Mesenchymal stem cell (in vitro differentiated cells and primary cell): ENCODE measurements around the gene FAM184A. TPM values are rescaled to one million over a fixed set of nuclear protein-coding genes. Genes with fewer than 3 reads are reported as not detected.

Experiments
- DNase-seq: peaks from one replicate; pipeline ENCODE4 v3.0.0-alpha.2; 2013
- H2AFZ ChIP-seq: one replicate; pipeline ENCODE4 v1.6.1; 2013; ENCODE audit warnings: low read depth, mild to moderate bottlenecking, control low read depth, inconsistent platforms, low read length, moderate library complexity
- H2AK5ac ChIP-seq: 2 replicates; pipeline ENCODE4 v1.6.1; 2013; ENCODE audit warnings: low read length, moderate library complexity, mild to moderate bottlenecking, inconsistent platforms; ENCODE audit not compliant: severe bottlenecking
- H2BK120ac ChIP-seq: one replicate; pipeline ENCODE4 v1.6.1; 2013; ENCODE audit warnings: low read depth, mild to moderate bottlenecking, inconsistent platforms, low read length, moderate library complexity
- H2BK12ac ChIP-seq, 2 experiments: one replicate each; pipeline ENCODE4 v1.6.1; 2013; ENCODE audit warnings: inconsistent platforms in 2 of 2, low read length in 2 of 2, mild to moderate bottlenecking in 2 of 2, moderate library complexity in 2 of 2, control low read depth in 1 of 2
- H2BK15ac ChIP-seq: one replicate; pipeline ENCODE4 v1.6.1; 2013; ENCODE audit warnings: mild to moderate bottlenecking, low read depth, inconsistent platforms; ENCODE audit not compliant: poor library complexity, severe bottlenecking
- H2BK5ac ChIP-seq: 2 replicates; pipeline ENCODE4 v1.6.1; 2013; ENCODE audit warnings: low read depth, mild to moderate bottlenecking, low read length, control low read depth, inconsistent platforms; ENCODE audit not compliant: poor library complexity, severe bottlenecking
- H3K14ac ChIP-seq, 2 experiments: one replicate each; pipeline ENCODE4 v1.6.1; 2013; ENCODE audit warnings: inconsistent platforms in 2 of 2, low read length in 2 of 2, control low read depth in 1 of 2, mild to moderate bottlenecking in 1 of 2, moderate library complexity in 1 of 2
- H3K18ac ChIP-seq, 2 experiments: one replicate each; pipeline ENCODE4 v1.6.1; 2013; ENCODE audit warnings: inconsistent platforms in 2 of 2, low read length in 2 of 2, control low read depth in 1 of 2, low read depth in 1 of 2, mild to moderate bottlenecking in 1 of 2
- H3K23ac ChIP-seq, 2 experiments: one replicate each; pipeline ENCODE4 v1.6.1; 2013; ENCODE audit warnings: inconsistent platforms in 2 of 2, low read length in 2 of 2, mild to moderate bottlenecking in 2 of 2, moderate library complexity in 2 of 2, control low read depth in 1 of 2
- H3K27ac ChIP-seq: 2 replicates; pipeline ENCODE4 v1.5.1; 2013; ENCODE audit warnings: mild to moderate bottlenecking, moderate library complexity, low read length, control low read depth, inconsistent platforms; ENCODE audit not compliant: poor library complexity, severe bottlenecking
- H3K27me3 ChIP-seq, 2 experiments: 2 replicates each; pipeline versions ENCODE4 v1.6.1 to v1.7.0; 2013; ENCODE audit warnings: low read length in 2 of 2, mild to moderate bottlenecking in 2 of 2, moderate library complexity in 2 of 2, control low read depth in 1 of 2, inconsistent platforms in 1 of 2; ENCODE audit not compliant: control insufficient read depth in 1 of 2, insufficient read depth in 1 of 2
- H3K36me3 ChIP-seq, 2 experiments: 2 replicates each; pipeline versions ENCODE4 v1.6.1 to v1.7.0; 2013; ENCODE audit warnings: low read length in 2 of 2, control low read depth in 1 of 2, inconsistent platforms in 1 of 2, low read depth in 1 of 2, mild to moderate bottlenecking in 1 of 2; ENCODE audit not compliant: insufficient read depth in 2 of 2, control insufficient read depth in 1 of 2
- H3K4ac ChIP-seq, 2 experiments: one replicate each; pipeline ENCODE4 v1.6.1; 2013; ENCODE audit warnings: inconsistent platforms in 2 of 2, low read length in 2 of 2, mild to moderate bottlenecking in 2 of 2, moderate library complexity in 2 of 2, control low read depth in 1 of 2, low read depth in 1 of 2
- H3K4me1 ChIP-seq: 2 replicates; pipeline ENCODE4 v1.6.1; 2013; ENCODE audit warnings: low read depth, low read length, control low read depth; ENCODE audit not compliant: control insufficient read depth, insufficient read depth
- H3K4me2 ChIP-seq: 2 replicates; pipeline ENCODE4 v1.6.1; 2013; ENCODE audit warnings: low read length, mild to moderate bottlenecking, inconsistent platforms; ENCODE audit not compliant: poor library complexity, severe bottlenecking
- H3K4me3 ChIP-seq, 2 experiments: 2 replicates each; pipeline versions ENCODE4 v1.5.1 to v1.7.0; 2013; ENCODE audit warnings: low read length in 2 of 2, mild to moderate bottlenecking in 2 of 2, control low read depth in 1 of 2, low read depth in 1 of 2; ENCODE audit not compliant: insufficient read depth in 1 of 2
- H3K79me1 ChIP-seq: replicated peaks from 2 replicates; pipeline ENCODE4 v1.6.1; 2013; ENCODE audit warnings: mild to moderate bottlenecking, control low read depth, low read length, inconsistent platforms; ENCODE audit not compliant: poor library complexity, severe bottlenecking
- H3K9ac ChIP-seq: 2 replicates; pipeline ENCODE4 v1.7.0; 2013; ENCODE audit warnings: mild to moderate bottlenecking, low read length, moderate library complexity
- H3K9me3 ChIP-seq: 2 replicates; pipeline ENCODE4 v1.7.0; 2013; ENCODE audit warnings: mild to moderate bottlenecking, low read length; ENCODE audit not compliant: control insufficient read depth
- H4K8ac ChIP-seq: one replicate; pipeline ENCODE4 v1.6.1; 2013; ENCODE audit warnings: inconsistent platforms, mild to moderate bottlenecking, low read length, moderate library complexity
- H4K91ac ChIP-seq: one replicate; pipeline ENCODE4 v1.6.1; 2013; ENCODE audit warnings: mild to moderate bottlenecking, low read length, inconsistent platforms
- WGBS: methylation state at CpG from one replicate; pipeline ENCODE4 v1.1.7; 2013; ENCODE audit warnings: mixed read lengths; 5-methylcytosine and 5-hydroxymethylcytosine counted together
- polyA plus RNA-seq, 2 experiments: library from polyadenylated mRNA; stranded (reverse); fragments of 200-250 nt; gene quantifications; one replicate each; pipeline ENCODE4 v1.2.3, GENCODE V29; 2013

The FAM184A gene, protein sequence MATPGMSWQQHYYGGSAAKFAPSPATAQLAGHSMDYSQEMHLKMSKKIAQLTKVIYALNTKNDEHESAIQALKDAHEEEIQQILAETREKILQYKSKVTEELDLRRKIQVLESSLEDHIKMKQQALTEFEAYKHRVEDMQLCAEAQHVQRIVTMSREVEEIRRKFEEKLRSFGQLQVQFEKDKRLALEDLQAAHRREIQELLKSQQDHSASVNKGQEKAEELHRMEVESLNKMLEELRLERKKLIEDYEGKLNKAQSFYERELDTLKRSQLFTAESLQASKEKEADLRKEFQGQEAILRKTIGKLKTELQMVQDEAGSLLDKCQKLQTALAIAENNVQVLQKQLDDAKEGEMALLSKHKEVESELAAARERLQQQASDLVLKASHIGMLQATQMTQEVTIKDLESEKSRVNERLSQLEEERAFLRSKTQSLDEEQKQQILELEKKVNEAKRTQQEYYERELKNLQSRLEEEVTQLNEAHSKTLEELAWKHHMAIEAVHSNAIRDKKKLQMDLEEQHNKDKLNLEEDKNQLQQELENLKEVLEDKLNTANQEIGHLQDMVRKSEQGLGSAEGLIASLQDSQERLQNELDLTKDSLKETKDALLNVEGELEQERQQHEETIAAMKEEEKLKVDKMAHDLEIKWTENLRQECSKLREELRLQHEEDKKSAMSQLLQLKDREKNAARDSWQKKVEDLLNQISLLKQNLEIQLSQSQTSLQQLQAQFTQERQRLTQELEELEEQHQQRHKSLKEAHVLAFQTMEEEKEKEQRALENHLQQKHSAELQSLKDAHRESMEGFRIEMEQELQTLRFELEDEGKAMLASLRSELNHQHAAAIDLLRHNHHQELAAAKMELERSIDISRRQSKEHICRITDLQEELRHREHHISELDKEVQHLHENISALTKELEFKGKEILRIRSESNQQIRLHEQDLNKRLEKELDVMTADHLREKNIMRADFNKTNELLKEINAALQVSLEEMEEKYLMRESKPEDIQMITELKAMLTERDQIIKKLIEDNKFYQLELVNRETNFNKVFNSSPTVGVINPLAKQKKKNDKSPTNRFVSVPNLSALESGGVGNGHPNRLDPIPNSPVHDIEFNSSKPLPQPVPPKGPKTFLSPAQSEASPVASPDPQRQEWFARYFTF
- 0.22 TPM for polyA plus RNA-seq (2013, experiment 1 of 2)
- polyA plus RNA-seq (2013, experiment 2 of 2), result 0.19 TPM

DNA sequence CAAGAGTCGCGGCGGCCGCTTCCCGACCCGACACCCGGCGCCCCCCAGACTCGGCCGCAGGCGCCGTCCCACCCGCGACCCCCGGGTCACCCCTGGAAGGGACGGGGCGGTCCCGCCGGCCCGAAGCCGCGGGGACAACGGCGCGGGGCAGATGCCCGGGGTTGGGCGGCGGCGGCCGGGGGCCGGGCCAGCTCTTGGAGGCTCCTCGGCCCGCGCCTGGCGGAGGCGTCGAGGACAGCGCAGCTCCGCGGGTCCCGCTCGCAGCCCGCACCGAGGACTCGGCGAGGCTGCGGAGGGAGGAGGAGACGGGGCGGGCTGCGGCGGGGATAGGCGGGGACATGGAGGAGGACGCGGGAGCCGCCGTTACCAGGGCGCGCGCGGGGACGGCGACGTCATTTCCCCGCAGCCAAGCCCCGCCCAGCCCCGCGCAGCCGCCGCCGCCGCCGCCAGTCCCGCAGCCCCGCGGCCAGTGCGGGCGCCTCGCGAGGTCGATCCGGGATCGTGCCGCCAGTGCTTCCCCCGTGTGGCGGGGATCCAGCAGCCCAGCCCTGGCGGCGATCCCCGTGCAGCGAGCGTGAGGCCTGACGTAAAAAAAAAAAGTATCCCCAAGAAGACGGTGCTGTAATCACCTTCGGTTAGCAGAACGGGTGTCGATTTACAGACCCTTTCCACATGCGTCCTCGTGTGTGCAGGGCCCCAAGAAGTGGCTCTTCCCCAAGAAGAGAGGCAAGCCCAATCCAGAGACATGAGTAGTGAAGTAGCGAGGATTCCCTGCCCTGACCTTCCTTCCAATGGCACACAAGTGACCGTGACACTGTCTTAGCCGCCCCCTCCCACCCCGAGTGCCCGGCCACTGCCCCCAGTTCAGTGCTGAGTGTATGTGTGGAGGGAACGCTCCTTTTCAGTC lies at the start of gene FAM184A:
Gene FAM184A, minus strand, starts transcription at position 289 of the 907 bp plus-strand sequence. CDS start 365 bp downstream, outside the sequence.
- WGBS, result 2% methylated on average over 69 of the region's 103 CpGs
- Histone ChIP-seq H3K27me3 (peaks cover 0 to 6% of the 10 kb centered on the region in 2 experiments), H4K91ac (peak within 1 kb of the TSS; percentile 62), H3K4ac (no peak within 1 kb of the TSS), H2AK5ac (no peak within 1 kb of the TSS), H2BK15ac (no peak within 1 kb of the TSS), H4K8ac (peak within 1 kb of the TSS; percentile 30), H2AFZ (peak within 1 kb of the TSS; percentile 36), H3K9ac (peak within 1 kb of the TSS; percentile 88), H3K4me3 (peak within 1 kb of the TSS; percentile 65 to 95), H3K36me3 (no peaks in the 10 kb centered on the region), H3K4me1 (peaks cover 9% of the 10 kb centered on the region), H3K14ac (peak within 1 kb of the TSS in 1 of 2 experiments; percentile 11), H3K18ac (peak within 1 kb of the TSS in 1 of 2 experiments; percentile 55), H3K9me3 (no peaks in the 10 kb centered on the region), H3K4me2 (peak within 1 kb of the TSS; percentile 100), H2BK5ac (no peak within 1 kb of the TSS), H2BK12ac (no peak within 1 kb of the TSS), H3K79me1 (no peaks in the 10 kb centered on the region), H3K23ac (peak within 1 kb of the TSS in 1 of 2 experiments; percentile 86), H3K27ac (no peak within 1 kb of the TSS), H2BK120ac (no peak within 1 kb of the TSS)
- DNase-seq, result peak; percentile 72

DNA sequence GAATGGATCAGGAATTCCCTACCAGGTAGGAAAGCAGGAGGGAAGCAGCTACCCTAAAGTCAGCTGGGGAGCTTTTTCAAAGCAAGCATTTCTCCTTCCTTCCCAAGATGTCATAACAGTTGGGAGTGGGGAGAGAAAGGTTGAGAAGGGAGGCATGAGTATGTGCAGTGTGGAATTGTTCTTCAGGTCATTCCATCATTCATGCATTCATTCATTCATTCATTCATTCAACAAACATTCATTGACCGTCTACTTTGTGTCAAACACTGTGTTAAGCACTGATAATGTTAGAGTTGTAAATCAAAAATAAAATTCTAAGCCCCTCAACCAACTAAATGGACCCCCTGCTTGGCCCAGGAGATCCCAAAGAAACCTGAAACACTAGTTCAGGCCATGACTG lies 49.2 kb upstream of the FAM184A start:
- peaks cover 2% of the 10 kb centered on the region for H3K4me1 ChIP-seq
- no peak overlapping the region for H2BK15ac ChIP-seq
- H3K9me3 ChIP-seq, result no peaks in the 10 kb centered on the region
- no peak overlapping the region for H2BK5ac ChIP-seq
- H4K91ac ChIP-seq, result no peak overlapping the region
- H3K4me2 ChIP-seq, result no peak overlapping the region
- no peak overlapping the region for H3K4me3 ChIP-seq
- H3K23ac ChIP-seq, result no peak overlapping the region
- peak overlapping the region; percentile 19 for H2AK5ac ChIP-seq
- H3K36me3 ChIP-seq, result no peaks in the 10 kb centered on the region
- H4K8ac ChIP-seq, result no peak overlapping the region
- H3K4ac ChIP-seq, result peak overlapping the region; percentile 15 to 73
- H2BK12ac ChIP-seq, result peak overlapping the region; percentile 9 to 24
- H3K27ac ChIP-seq, result no peak overlapping the region
- no peak overlapping the region for H3K9ac ChIP-seq
- H3K18ac ChIP-seq, result peak overlapping the region; percentile 16 to 34
- no CpG with 5 or more reads among the region's 1 CpG for WGBS
- no peak overlapping the region for H2AFZ ChIP-seq
- H3K27me3 ChIP-seq, result no peaks in the 10 kb centered on the region
- H3K79me1 ChIP-seq, result no peaks in the 10 kb centered on the region
- DNase-seq, result no peak
- H2BK120ac ChIP-seq, result no peak overlapping the region
- H3K14ac ChIP-seq, result no peak overlapping the region

GRCh38 chr6:119126826-119127225 lies 48.4 kb upstream of the FAM184A start:
- no peak overlapping the region for H3K23ac ChIP-seq
- no peak overlapping the region for H4K91ac ChIP-seq
- H3K27ac ChIP-seq, result no peak overlapping the region
- no peaks in the 10 kb centered on the region for H3K27me3 ChIP-seq
- no peak for DNase-seq
- H3K4ac ChIP-seq, result no peak overlapping the region
- H3K18ac ChIP-seq, result peak overlapping the region in 1 of 2 experiments; percentile 16
- H3K9ac ChIP-seq, result no peak overlapping the region
- H2AK5ac ChIP-seq, result no peak overlapping the region
- H3K4me1 ChIP-seq, result peaks cover 2% of the 10 kb centered on the region
- H3K4me3 ChIP-seq, result no peak overlapping the region
- no peaks in the 10 kb centered on the region for H3K36me3 ChIP-seq
- H2BK5ac ChIP-seq, result no peak overlapping the region
- no peak overlapping the region for H2AFZ ChIP-seq
- H3K4me2 ChIP-seq, result no peak overlapping the region
- peak overlapping the region in 1 of 2 experiments; percentile 2 for H3K14ac ChIP-seq
- peak overlapping the region; percentile 64 for H2BK120ac ChIP-seq
- 83% methylated on average over 2 of the region's 4 CpGs for WGBS
- peak overlapping the region in 1 of 2 experiments; percentile 67 for H2BK12ac ChIP-seq
- H3K9me3 ChIP-seq, result no peaks in the 10 kb centered on the region
- no peaks in the 10 kb centered on the region for H3K79me1 ChIP-seq
- peak overlapping the region; percentile 30 for H4K8ac ChIP-seq
- H2BK15ac ChIP-seq, result no peak overlapping the region
